Esophagus mucosa (tissue), 1 donor: ENCODE measurements around the gene KCNQ2. TPM values are rescaled to one million over a fixed set of nuclear protein-coding genes. Genes with fewer than 3 reads are reported as not detected.

Experiments used
- ATAC-seq: fragments of 200-7000 bp; cut with Tn5 transposase; one replicate; pipeline ENCODE4 v1.9.1; 2020
- total RNA-seq: library from RNA; stranded (reverse); gene quantifications from one replicate; pipeline ENCODE4 v1.2.4, GENCODE V29; 2023
- donor health status: DM: yes; HTN: yes; CAD: no.

KCNQ2 gene
- total RNA-seq, 1 donor from 2014 or later: not detected

DNA sequence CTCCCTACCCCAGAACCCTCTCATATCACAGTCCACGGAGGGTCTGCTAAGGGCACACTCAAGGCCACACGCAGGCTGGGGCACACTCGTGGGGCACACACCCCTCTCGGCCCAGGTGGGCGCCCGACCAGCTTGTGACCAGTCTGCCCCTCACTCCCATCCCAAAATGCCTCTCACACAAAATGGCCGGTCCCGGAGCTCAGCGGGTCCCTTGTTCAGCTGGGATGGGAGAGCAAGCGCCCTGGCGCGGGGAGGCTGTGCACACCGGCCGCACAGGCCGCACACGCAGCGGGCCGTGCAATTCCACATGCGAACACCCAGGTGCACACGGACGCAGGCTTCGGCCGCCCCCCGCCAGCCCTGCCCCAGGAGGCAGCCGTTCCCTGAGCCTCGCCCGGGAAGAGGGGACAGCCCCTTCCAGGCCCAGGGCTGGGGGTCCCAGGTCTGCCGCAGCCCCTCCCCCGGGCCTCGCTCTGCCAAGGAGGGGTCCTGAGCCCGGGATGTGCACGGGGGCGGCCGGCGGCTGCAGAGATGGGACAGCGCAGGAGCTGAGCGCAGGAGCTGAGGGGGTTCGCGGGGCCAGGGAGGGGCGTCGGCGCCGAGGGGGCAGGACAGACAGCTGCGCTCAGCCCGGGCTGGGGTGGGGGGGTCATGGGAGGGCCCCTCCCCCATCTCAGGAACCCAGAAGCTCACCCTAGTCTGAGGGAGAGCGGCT lies 1.3 kb downstream of the KCNQ2 start:
- no peak for ATAC-seq

DNA sequence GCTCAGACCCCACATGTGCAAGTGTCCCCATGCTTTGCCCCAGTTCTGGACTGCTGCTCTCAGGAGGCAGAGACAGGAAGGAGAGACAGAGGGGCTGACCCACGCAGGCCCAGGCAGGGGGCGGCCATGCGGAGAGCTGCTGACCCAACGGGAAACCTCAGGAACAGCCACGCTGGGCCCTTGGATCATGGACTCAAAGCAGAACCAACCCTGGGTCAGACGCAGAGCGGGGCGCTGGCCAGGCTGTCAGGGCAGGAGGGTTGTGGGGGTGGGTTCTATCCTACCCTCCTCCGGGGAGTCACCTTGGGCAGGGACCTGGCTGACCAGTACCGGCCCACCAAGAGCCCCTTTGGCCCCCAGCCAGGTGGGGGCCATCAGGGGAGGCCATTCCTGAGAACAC lies 2.0 kb downstream of the KCNQ2 start:
- no peak for ATAC-seq

DNA sequence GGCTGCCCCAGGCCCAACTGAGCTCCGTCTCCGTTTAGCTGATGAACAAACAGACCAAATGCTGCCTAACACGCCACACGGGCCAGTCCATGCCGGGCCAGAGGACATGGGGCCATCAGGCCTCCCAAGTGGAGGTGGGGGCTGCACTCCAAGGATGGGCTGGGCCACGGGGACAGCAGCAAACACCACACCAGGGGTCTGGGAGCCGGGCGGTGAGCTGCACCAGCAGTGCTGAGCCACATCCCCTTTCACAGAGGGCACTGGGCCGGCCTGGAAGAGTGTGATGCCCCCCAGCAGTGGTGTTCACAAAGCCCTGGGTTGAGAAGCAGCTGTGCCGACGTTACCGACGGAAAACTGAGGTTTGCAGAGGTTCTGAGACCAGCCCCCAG lies 2.7 kb downstream of the KCNQ2 start:
- ATAC-seq: no peak

DNA sequence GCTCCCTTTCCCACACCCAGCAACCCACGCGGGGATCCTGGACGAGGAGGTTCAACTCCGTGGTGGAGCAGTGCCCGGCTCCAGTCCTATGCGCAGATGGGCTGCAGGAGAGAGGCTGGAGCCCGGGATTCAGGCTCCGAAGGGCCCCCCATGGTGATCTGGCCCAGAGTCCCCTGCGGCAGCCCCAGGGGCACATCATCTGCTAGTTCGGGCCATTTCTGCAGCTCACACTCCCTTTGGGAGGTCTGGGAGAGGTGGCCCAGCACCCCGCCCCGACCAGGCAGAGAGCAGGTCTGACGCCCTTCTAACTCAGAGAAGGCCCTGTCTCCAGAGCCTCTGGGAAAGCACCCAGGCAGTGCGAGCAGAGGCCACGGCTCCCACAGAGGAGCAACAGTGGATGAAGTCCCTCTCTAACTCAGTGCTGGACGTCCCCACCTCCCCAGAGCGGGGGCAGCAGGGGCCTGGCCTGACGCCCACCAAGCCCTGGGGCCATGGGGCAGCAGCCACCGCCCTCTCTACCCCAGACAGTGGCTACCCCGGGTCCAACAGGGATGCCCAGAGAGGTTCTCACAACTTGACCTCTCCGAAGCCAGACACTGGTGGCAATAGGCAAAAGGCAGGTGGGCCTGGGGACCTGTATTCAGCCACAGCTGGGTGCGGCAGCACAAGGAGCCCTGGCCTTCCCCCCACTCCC lies 3.3 kb downstream of the KCNQ2 start:
- no peak for ATAC-seq

DNA sequence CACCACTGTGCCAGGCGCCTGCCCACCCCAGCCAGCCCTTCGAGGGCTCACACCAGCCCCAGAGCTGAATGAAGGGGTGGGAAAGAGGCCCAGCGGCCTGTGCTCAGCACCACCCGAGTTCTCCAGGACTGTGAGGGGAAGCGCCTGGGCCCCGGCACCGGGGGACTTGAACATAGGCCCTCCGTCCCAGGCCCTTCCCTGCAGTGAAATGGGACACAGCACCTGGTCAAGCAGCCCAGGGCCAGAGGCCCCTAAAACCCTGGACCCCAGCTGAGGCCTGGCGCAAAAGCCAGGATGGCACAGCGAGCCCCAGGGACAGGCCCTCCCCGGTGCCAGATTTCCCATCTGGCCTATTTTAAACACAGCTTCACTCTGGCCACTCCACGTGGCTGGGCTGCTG lies 4.0 kb downstream of the KCNQ2 start:
- no peak for ATAC-seq

DNA sequence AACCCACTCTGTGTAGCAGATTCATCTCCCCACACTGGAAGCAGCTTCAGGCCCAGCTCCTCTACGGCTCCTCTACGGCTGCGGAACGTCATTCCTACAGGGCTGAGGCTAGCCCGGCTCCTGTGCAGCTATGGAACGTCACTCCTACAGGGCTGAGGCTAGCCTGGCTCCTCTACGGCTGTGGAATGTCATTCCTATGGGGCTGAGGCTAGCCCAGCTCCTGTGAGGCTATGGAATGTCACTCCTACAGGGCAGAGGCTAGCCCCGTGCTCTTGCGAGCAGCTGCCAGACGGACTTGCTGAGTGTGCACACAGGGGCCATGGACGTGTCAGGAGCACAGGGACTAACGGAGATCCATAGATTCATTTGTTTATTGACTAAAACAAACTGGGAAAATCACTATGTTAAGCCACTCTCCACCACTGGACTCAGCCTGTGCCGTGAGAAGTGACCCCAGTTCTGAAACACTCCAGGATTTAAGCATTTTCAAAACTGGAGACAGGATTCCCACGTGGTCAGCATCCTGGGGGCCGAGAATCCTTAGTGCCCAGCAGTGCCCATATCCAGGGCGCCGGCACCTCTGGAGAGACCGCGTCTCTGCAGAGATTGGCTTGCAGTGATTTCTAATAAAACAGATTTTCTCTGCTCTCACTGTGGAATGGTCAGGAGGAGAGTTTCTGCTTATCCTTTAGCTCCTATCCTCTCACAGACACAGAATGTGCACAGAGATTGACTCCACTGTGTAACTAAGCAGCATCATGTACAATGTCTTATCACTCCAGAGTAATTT lies 5.0 kb downstream of the KCNQ2 start:
- ATAC-seq: no peak

DNA sequence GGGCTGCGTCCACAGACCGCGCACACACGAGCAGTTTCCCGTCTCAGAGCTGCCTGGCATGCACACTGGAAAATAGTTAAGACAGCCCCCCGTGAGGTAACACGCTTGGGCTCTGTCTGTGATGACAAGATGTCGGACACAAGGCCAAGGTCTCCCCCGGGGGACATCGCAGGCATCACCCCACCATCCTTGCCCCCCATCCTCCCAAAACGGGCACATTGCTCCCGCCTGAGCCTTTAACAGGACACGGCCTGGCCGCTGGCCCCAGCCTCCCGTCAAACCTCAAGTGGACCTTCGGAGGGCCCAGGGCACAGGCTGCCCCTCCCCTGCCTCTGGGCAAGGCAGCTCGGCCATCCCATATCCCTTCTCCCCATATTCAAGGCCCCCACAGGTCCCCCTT lies 5.6 kb downstream of the KCNQ2 start:
- ATAC-seq: no peak

DNA sequence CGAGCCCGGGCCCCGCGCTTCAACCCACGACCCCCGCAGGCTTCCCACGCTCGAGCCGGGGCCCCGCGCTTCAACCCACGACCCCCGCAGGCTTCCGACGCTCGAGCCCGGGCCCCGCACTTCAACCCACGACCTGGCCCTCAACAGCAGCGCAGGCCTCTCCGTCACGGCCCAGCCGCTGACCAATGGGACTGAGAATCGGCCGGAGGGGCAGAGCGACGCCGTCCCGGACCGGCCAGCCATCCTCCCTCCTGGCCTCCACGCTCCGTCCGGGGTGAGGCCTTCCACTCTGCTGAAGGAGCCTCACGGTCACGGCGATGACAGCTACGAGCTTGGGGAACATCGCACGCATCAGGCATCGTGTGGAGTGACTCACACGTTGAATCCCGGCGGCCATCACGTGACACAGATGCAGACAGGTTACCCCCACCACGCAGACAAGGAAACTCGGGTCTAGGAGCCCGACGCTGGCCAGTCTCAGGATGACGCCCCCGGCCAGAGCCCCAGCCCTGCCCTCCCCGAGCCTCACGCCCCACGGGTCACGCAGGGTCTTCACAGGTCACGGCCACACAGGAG lies 6.1 kb downstream of the KCNQ2 start:
- no peak for ATAC-seq

DNA sequence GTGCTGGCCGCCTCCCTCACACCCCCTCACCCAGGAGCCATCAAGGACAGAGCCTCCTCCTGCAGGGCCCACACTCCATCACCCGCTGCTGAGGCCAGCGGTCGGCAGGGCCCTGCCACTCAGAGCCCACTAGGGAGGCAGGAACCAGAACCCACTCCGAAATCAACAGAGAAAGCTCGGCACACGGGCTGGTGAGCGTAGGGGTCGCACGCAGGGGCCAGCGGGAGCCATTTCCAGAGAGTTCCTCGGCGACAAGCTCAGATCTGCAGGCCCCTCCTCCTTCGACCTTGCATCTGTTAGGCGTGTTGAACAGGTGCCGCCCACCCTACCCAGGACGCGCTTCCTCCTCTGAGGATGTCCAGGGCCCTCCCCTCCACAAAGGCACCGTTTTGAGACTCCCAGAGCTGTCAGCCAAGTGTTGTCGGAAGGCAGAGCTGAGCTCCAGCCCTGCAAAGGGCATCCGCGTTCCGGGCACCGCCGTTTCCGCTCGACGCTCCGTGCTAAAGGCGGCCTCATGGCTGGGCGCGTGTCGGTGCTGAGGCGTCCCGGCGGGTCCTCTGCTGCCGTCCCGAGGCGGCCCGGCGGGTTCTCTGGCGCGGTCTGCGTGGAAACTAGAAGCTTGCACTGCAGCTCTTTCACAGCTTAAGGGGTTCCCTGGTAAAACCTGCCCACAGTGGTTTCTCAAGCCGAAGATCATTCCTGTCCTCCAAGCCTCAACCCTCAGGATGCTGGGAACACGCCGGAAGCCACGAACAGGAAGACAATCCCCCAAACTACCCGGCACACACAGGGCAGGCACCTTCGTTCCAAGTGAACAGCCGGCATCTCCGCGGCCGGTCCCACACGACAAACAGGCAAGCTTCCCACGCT lies 6.8 kb downstream of the KCNQ2 start:
- ATAC-seq: no peak

DNA sequence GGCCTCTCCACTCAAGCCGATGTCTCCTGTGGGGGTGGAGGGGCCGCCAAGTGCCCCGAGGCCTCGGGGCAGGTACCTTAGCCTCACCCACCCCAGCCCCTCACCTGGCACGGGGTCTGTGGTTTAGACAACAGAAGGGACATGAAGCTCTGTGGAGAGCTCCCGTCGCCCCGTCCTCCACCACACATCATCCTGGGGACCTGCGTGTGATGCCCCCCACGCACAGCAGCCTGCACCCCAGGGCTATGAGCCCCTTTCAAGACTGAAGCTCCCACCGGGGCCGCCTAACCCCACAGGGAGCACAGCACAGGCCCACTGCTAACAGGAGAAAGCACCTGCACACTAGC lies 8.2 kb downstream of the KCNQ2 start:
- ATAC-seq: no peak

DNA sequence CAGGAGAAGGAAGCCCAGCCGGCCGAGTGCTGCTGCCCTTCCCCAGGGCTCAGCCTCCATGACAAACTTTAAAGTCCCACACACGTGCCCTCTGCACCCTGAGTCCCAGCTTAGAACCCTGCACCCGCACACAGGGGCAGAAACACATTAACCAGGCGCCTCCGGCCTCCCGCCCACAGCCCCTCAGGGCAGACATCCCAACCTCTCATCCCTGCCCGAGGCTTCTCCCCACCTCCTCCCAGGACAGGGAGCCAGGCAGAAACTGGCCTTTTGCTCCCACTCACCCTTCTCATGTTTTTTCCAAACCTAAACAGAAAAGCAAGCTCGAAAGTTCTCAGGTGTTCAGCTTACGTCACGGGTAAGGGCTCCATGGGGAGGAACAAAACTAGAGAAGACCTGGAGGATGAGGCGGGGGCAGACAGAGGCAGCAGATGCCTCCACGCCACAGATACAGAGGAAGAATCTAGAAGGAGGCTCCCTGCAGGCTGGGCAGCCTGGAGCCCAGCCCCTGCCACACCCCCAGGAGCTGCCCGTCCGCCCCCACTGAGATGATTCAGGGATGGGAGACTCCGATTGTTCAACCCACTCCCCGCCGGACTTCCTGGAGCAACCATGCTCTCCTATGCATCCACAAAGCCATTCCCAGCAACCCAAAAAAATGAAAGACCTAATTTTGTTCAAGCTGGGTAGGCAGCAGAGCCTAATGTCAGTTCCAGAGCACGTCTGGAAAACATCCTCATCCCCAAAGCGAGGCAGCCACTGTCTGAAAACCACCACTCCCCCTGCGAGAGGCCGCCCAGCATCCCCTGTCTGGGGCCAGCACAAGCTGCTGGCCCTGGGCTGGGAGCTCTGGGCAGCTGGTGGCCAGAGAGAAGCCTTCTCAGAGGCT lies 8.8 kb downstream of the KCNQ2 start:
- ATAC-seq: no peak

DNA sequence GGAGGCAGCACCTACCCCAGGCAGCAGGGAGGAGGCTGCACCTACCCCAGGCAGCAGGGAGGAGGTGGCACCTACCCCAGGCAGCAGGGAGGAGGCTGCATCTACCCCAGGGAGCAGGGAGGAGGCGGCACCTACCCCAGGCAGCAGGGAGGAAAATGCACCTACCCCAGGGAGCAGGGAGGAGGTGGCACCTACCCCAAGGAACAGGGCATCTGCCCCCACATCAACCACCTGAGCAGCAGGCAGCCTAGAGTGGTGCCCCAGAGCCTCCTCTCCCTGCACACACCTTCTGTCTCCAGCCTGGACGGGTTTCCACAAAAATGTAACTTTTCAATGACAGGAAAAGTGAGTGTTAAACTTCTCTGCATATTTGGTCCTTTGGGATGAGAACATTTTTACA lies 10.2 kb downstream of the KCNQ2 start:
- ATAC-seq: no peak

DNA sequence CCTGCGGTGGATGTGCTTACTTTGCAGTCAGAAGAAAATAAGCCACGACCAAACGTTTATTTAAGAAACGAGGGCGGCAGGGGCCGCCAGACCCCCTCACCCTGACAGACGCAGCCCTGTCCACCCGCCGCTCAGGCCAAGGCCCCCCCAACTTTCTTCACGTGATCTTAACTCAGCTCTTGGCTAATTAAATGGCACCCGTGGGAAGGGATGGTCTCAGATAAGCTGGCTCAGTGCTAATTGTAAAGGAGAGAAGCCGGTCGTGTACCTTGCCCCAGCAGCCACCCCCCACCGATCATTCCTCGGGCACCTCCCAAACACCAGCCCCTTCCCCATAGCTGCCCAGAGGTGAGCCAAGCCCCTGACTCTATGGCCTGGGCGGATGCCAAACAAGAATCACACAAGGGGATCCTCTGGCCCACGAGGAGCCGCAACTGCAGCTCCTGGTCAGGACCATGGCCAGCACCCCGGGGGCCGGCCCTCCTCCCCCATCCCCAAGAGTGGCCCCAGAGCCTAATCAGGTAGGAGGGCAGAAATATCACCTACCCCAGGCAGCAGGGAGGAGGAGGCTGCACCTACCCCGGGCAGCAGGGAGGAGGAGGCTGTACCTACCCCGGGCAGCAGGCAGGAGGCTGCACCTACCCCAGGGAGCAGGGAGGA lies 11.2 kb downstream of the KCNQ2 start:
- no peak for ATAC-seq

DNA sequence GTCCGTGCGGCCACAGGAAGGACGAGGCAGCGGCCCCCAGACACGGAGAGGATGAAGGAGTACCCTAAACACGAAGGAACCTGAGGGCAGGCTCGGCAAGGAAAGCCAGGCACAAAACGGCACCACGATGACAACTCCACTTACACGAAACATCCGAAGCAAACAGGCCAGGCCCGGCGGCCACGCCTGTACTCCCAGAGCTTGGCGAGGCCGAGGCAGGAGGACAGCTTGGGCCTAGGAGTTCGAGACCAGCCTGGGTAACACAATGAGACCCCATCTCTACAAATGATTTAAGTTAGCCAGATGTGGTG lies 13.4 kb downstream of the KCNQ2 start:
- no peak for ATAC-seq

DNA sequence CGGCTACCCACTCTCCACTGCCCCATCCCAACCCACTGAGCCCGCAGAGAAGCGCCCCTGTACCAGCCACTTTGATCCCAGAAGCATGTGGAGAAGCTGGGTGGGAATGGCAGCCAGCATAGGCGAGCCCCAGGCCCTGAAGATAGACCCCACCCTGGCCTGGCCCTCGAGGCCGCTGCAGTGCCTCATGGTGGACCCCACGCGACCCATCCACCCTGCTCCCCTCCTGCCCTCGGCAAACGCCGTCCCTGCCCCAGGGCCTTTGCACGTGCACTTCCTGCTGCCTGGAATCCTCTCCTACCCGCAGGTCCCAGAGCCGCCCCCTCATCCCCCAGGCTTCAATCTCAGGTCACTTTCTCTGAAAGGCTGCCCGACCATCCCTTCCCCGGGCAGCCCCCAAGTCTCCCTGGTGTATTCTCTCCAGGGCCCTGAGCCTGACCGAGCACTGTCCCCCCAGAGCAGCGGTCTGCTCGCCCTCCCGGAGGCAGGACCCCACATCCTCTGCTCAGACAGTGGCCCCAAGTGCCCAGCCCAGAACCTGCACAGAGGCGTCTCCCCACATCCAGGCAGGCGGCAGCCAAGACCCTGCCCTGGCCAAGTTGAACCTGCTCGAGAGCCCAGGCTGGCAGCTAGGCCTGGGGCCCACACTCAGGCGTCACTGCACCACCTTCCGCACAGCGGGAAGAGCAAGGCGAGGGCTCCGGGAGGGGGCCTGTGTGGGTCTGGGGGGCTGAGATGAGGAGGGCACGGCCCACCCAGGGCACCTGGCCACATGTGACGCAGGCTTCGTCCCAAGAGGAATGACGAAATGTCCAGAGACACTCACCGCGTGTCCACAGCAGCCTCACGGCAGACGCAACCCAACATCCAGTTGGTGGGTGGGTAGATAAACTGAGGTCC lies 14.0 kb downstream of the KCNQ2 start:
- ATAC-seq: no peak

DNA sequence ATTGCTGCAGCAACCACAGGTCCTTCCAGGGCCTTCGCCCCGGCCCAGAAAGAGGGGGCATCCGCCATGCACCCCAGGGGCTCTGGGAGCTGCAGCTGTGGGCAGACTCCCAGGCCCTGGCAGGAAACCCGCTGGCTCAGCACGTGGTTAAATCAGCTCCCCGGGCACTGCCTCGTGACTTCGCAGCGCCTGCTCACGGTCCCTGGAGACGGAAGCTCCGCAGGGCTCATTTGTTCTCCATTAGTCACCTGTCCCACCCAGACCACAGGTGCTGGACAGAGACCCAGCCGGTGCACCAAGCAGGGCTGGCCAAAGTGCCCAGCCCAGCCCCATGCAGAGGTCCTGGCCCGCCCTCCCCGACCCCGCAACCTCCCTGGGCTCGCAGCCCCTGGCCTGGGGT lies 14.7 kb downstream of the KCNQ2 start:
- peak; percentile 53 for ATAC-seq

DNA sequence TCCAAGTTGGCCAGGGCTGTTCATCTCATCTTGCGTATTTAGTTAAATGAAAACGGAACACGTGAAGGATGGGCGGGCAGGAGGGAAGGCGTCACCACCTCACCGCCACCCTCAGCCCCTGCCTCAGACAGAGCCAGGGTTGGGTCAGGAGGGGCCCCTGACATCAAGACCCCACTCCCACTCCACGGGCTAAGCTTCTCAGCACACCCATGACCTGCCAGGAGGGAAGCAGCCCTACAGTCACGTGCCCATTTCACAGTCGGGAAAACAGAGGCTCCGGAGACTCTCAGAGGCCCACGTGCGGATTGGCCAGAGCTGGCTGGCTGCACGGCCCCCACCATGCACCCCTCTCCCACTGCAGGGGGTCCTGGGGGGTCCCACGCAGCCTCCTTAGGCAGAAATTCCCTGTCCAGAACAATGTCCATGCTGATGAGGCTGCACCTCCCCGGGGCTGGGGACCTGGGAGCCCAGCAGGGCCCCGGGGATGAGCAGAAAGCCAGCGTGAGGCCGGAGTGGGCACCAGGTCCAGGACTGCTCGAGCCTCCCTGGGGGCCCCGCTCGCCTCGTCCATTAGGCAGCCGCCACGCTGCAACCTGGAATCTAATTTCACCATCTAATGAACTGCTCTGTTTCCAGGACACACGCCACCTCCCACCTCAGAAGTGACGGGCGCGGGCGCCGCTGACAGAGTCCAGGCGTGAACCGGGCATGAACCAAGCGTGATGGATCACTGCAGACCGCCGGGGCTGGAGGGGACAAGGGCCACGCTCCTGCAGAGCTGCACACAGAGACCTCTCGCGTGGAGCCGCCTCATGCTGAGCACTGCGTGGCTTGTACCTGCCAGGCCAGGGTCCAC lies 15.8 kb downstream of the KCNQ2 start:
- ATAC-seq: no peak

DNA sequence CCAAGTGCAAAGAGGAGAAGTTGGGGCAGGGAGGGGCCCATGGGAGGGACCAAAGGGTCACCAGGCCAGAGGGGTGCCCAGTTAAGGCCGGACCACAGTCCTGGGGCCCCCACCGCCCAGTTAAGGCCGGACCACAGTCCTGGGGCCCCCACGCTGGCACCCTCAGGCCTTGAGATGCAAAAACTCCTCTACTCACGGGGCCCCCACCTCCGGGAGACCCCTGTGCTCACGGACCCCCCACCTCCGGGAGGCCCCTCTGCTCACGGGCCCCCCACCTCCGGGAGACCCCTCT lies 16.9 kb downstream of the KCNQ2 start:
- ATAC-seq: no peak
